Left lobe of liver (tissue), 2 donors: ENCODE measurements around the gene RTN4RL1. TPM values are rescaled to one million over a fixed set of nuclear protein-coding genes. Genes with fewer than 3 reads are reported as not detected.

Experiments used
- ATAC-seq: fragments of 200-7000 bp; cut with Tn5 transposase; one replicate; pipeline ENCODE4 v1.9.1; 2020; ENCODE audit warnings: mild to moderate bottlenecking, moderate library complexity
- DNase-seq: peaks from one replicate; pipeline ENCODE4 v3.0.0-alpha.2; 2020; ENCODE audit warnings: low spot score
- total RNA-seq: library from RNA; stranded (reverse); gene quantifications from one replicate; pipeline ENCODE4 v1.2.1, GENCODE V29; 2021
- donor health status: DM: no; HTN: no; CAD: no; lungs with moderate emphysema.
- donor health status: DM: no; HTN: yes; CAD: no.

Gene RTN4RL1
- total RNA-seq, 1 donor from 2014 or later: 1.8 TPM

- ATAC-seq (peak; percentile 93), DNase-seq (peak; percentile 71)
Observed at GRCh38 chr17:1931844-1932579, 93.1 kb downstream of the RTN4RL1 start.

GRCh38 chr17:1930337-1930645 lies 94.8 kb downstream of the RTN4RL1 start:
- DNase-seq (no peak), ATAC-seq (no peak)

DNA sequence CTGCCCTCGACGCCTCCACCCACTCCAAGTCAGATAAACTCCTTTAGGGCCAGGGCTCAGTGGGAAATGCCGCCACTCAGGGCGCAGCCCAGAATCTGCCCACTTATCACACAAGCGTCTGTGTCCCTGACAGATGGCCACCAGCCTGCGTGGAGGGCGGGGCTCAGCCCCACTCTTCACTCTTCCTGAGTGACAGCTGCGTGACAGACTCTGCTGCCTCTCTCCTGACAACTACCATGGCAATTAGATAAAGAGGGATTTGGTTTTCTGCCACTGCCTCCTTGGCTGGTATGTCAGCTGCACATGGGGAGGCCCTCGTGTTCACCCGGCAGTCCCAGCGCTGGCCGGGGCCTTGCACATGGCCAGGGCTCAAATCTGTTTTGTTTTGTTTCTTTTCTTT lies 96.2 kb downstream of the RTN4RL1 start:
- DNase-seq: no peak

GRCh38 chr17:1920948-1921351 lies 104.2 kb downstream of the RTN4RL1 start:
- ATAC-seq (no peak), DNase-seq (no peak)

More for the DNA sequence above, 96.2 kb downstream of the RTN4RL1 start:
- ATAC-seq: no peak

- no peak for ATAC-seq
- DNase-seq: no peak
Observed at GRCh38 chr17:1919201-1919600, 105.9 kb downstream of the RTN4RL1 start.

- ATAC-seq (no peak), DNase-seq (no peak)
Observed at GRCh38 chr17:1918346-1919162, 106.6 kb downstream of the RTN4RL1 start.

DNA sequence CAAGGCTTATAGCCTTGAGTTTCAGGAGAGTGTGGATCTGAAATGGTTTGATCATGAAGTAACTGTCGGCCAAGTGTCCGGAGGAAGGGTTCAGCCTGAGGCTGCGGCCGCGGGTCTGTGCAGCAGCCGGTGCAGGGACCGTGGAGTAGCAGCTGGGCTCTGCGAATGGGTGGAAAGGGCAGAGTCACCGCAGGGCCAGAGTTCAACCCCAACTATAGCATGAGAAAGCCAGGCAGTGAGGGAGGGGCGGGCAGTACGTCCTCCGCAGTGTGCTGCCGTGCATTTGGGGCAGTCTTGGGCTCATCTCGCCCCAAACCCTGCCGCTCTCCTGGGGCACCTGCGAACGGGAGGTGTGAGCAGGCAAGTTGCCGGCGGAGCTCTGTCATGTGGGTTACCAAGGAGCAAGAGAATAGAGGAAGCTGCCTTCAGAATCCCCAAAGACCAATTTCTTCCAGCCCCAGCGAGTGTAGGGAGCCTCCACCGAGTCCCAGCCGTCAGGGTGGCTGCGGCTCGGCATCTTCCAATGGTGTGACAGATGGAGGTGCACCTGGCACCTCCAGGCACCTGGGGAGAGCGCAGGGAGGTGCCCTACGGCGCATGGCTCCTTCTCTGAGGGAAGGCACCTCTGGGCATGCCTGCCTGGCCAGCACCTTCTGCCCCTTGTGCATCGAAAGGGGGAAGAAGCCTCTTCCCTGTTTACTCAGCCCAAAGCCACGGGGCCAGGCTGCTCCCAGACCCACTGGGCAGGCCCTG lies 108.0 kb downstream of the RTN4RL1 start:
- ATAC-seq: no peak
- no peak for DNase-seq

DNA sequence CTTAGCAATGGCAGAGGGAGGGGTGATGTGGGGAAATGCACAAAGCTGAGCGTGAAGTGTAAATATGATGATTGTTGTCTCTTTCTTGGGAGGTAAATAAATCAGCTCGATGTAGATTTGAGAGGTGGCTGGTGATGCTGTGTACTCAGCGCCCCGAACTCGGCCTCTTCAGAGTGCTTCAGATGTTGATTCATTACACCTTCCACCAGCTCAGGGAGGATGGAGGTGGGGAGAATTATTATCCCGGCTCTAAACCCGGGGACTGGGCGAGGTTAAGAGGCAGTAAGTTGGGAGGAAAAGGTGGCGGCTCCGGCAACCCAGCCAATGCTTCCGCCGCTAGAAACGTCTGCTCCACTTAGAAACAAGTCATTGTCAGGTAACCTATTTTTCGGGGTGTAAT lies 108.8 kb downstream of the RTN4RL1 start:
- ATAC-seq (no peak), DNase-seq (no peak)

DNA sequence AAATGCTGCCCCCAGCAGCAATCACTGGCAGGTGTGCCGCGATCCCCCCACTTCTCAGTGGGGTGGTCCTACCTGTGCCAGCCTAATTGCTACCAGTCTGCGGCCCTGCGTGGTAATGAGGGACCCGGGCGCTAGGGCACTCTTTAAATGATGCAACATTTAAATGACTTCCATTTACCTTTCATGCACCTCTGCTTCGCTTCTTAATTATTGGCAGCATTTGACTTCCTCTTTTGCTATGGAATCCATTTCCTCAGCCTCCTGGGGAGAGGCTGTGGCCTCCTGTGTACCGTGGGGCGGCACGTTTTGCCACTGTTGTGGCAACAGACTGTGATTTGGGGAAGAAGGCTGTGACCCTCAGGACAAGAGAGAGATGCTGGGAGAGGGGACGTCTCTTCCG lies 109.2 kb downstream of the RTN4RL1 start:
- ATAC-seq (no peak), DNase-seq (no peak)

GRCh38 chr17:1914661-1915083 lies 110.5 kb downstream of the RTN4RL1 start:
- ATAC-seq (no peak), DNase-seq (no peak)

GRCh38 chr17:1913702-1914101 lies 111.4 kb downstream of the RTN4RL1 start:
- no peak for DNase-seq
- no peak for ATAC-seq

DNA sequence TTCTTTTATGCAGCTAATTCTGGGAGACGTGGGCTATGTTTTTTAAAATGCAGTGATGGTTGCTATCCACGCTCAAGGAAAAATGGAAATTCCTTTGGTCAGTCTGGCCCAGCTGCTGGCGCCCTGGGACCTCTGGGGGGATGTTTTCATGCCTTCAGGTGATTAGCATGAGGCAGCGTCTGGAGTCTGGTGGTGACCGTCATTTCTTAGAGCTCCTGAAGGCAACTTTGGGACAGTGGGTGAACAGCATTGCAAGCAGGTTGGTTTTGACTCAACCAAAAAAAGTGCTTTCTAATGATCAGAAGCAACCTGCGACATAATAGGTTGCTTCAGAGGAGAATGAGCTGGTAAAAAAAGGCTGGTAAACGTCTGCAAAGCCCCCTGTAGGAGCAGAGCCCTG lies 113.0 kb downstream of the RTN4RL1 start:
- DNase-seq (no peak), ATAC-seq (no peak)

- no peak for DNase-seq
Observed at GRCh38 chr17:1909985-1910384, 115.1 kb downstream of the RTN4RL1 start.

GRCh38 chr17:1908699-1909309 lies 116.3 kb downstream of the RTN4RL1 start:
- DNase-seq (peak; percentile 67), ATAC-seq (peak; percentile 85)

More at GRCh38 chr17:1909985-1910384, 115.1 kb downstream of the RTN4RL1 start:
- peak; percentile 80 for ATAC-seq

- DNase-seq: no peak
- peak; percentile 9 for ATAC-seq
Observed at GRCh38 chr17:1907909-1908698, 117.0 kb downstream of the RTN4RL1 start.

- no peak for DNase-seq
Observed at GRCh38 chr17:1907216-1907631, 117.9 kb downstream of the RTN4RL1 start.

DNA sequence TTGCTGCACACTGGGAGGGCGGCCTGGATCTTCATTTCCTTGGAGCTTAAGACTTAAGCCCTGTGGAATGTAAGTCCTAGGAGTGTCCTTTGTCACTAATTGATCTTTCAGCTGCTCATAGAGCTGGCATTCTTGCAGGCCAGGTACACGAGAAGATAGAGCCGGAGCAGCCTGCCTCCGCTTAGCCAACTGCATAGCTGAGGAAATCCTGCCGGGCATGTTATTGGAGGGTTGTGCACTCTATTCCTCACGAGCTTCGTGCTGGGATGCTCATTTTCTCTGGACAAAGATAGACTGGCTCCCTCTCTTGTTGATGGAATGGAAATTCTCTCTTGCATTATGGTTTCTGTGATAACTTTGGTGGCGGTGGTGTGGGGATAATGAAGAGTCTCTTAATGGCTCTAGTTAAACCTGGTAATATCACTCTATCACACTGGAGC lies 118.5 kb downstream of the RTN4RL1 start:
- no peak for DNase-seq
- no peak for ATAC-seq

More at GRCh38 chr17:1907216-1907631, 117.9 kb downstream of the RTN4RL1 start:
- ATAC-seq: peak; percentile 36

- DNase-seq (no peak), ATAC-seq (no peak)
Observed at GRCh38 chr17:1905190-1905913, 119.8 kb downstream of the RTN4RL1 start.
